ENCODE results near the gene CCDC3.

DNA sequence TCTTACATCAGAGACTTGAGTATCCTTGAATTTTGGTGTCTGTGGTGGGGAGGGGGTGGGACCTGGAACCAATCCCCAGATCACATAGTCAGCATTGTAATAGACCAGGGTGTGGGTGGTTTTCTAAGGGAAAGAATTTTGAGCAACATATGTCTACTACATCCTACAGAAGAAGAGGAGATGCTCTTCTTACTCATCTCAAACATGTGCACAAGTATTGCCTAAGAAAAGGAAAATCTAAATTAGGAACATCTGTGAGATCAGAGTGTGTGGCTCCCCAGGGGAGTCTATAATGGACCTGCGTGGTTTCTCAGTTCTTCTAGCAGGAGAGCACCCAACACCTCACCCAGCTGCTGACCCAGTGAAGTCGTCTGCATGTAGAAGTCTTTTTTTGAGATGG is 148.8 kb downstream of the CCDC3 start:
- no peak for TF ChIP-seq PKNOX1 (IDR thresholded peaks at IDR 0.05)
- TF ChIP-seq L3MBTL2 (conservative IDR thresholded peaks at IDR 0.05) = no peak
- no peak for TF ChIP-seq SP1 (IDR thresholded peaks at IDR 0.05)
- no peak for TF ChIP-seq ARNT (IDR thresholded peaks at IDR 0.05)
- no peak for TF ChIP-seq FOXM1 (IDR thresholded peaks at IDR 0.05; ENCODE audit: borderline replicate concordance)
- no peak for TF ChIP-seq SUZ12 (IDR thresholded peaks at IDR 0.05)
- TF ChIP-seq NFRKB (IDR thresholded peaks at IDR 0.05) = no peak
- TF ChIP-seq HDGF (IDR thresholded peaks at IDR 0.05; ENCODE audit: borderline replicate concordance) = no peak

Data from HEK293T (cell line).